ENCODE data around the gene KAZALD1. TPM values are rescaled to one million over a fixed set of nuclear protein-coding genes. Genes with fewer than 3 reads are reported as not detected.

The KAZALD1 gene
- total RNA-seq = 1 to 10 TPM; 7.0 to 7.5 TPM

GRCh38 chr10:101061624-101062231, at the start of gene KAZALD1:
TSS of gene KAZALD1 (plus strand) at chr10:101061989. CDS start at chr10:101062593, 604 bp downstream.
- DNase-seq (ENCODE audit: low spot score) = peak; percentile 72
- Histone ChIP-seq H3K27ac (peak within 1 kb of the TSS; percentile 97 to 98), H3K4me3 (peak within 1 kb of the TSS; percentile 72 to 75), H3K36me3 (no peaks in the 10 kb centered on the region), H3K9me3 (no peaks in the 10 kb centered on the region), H3K4me1 (peaks cover 0 to 61% of the 10 kb centered on the region in 2 donors), H3K27me3 (no peaks in the 10 kb centered on the region)
- TF ChIP-seq CTCF (IDR thresholded peaks at IDR 0.05) = no peak

- no peak overlapping the region for H3K4me3 ChIP-seq
- H3K9me3 ChIP-seq = no peaks in the 10 kb centered on the region
- H3K27me3 ChIP-seq = no peaks in the 10 kb centered on the region
- peak; percentile 92 for DNase-seq (ENCODE audit: low spot score)
- H3K27ac ChIP-seq = peak overlapping the region; percentile 46 to 55
- H3K36me3 ChIP-seq = no peaks in the 10 kb centered on the region
- TF ChIP-seq CTCF (IDR thresholded peaks at IDR 0.05) = peak; percentile 94 to 95
- H3K4me1 ChIP-seq = peaks cover 0 to 37% of the 10 kb centered on the region in 2 donors
Observed at GRCh38 chr10:101012525-101013364, 49.0 kb upstream of the KAZALD1 start.

GRCh38 chr10:101013365-101013825, 48.4 kb upstream of the KAZALD1 start:
- Histone ChIP-seq H3K27me3 (no peaks in the 10 kb centered on the region), H3K4me3 (no peak overlapping the region), H3K36me3 (no peaks in the 10 kb centered on the region), H3K9me3 (no peaks in the 10 kb centered on the region), H3K27ac (peak overlapping the region; percentile 40 to 55), H3K4me1 (peaks cover 0 to 31% of the 10 kb centered on the region in 2 donors)
- TF ChIP-seq CTCF (IDR thresholded peaks at IDR 0.05) = no peak
- DNase-seq (ENCODE audit: low spot score) = no peak

GRCh38 chr10:101014230-101014884, 47.4 kb upstream of the KAZALD1 start:
- Histone ChIP-seq H3K27ac (no peak overlapping the region), H3K36me3 (no peaks in the 10 kb centered on the region), H3K27me3 (no peaks in the 10 kb centered on the region), H3K9me3 (no peaks in the 10 kb centered on the region), H3K4me3 (no peak overlapping the region), H3K4me1 (peaks cover 0 to 32% of the 10 kb centered on the region in 2 donors)
- peak; percentile 87 for DNase-seq (ENCODE audit: low spot score)
- peak; percentile 78 to 93 for TF ChIP-seq CTCF (IDR thresholded peaks at IDR 0.05)

GRCh38 chr10:101014966-101015581, 46.7 kb upstream of the KAZALD1 start:
- Histone ChIP-seq H3K36me3 (no peaks in the 10 kb centered on the region), H3K4me3 (no peak overlapping the region), H3K27ac (no peak overlapping the region), H3K27me3 (no peaks in the 10 kb centered on the region), H3K4me1 (peaks cover 0 to 32% of the 10 kb centered on the region in 2 donors), H3K9me3 (no peaks in the 10 kb centered on the region)
- no peak for DNase-seq (ENCODE audit: low spot score)
- TF ChIP-seq CTCF (IDR thresholded peaks at IDR 0.05) = no peak

All from right atrium auricular region (tissue), 2 donors.